Jurkat, Clone E6-1 (cell line): ENCODE results near the gene EXOC8. TPM values are rescaled to one million over a fixed set of nuclear protein-coding genes. Genes with fewer than 3 reads are reported as not detected.
A peak's percentile ranks its signal among the peaks of the same experiment; 100 is the strongest.

Experiments used
- DNase-seq: peaks from one replicate; pipeline ENCODE4 v3.0.0-alpha.2; 2011; ENCODE audit warnings: low read depth, low spot score
- H3K4me3 ChIP-seq: 2 replicates; pipeline ENCODE4 v1.5.1; 2011; ENCODE audit warnings: mild to moderate bottlenecking, low read length, control low read depth, moderate library complexity
- polyA plus RNA-seq: library from polyadenylated mRNA; unstranded; fragments of >200 nt; gene quantifications from one replicate; pipeline ENCODE4 v1.2.1, GENCODE V29; 2012; ENCODE audit warnings: missing spikeins; ENCODE audit not compliant: insufficient read length, insufficient read depth

EXOC8 gene, protein sequence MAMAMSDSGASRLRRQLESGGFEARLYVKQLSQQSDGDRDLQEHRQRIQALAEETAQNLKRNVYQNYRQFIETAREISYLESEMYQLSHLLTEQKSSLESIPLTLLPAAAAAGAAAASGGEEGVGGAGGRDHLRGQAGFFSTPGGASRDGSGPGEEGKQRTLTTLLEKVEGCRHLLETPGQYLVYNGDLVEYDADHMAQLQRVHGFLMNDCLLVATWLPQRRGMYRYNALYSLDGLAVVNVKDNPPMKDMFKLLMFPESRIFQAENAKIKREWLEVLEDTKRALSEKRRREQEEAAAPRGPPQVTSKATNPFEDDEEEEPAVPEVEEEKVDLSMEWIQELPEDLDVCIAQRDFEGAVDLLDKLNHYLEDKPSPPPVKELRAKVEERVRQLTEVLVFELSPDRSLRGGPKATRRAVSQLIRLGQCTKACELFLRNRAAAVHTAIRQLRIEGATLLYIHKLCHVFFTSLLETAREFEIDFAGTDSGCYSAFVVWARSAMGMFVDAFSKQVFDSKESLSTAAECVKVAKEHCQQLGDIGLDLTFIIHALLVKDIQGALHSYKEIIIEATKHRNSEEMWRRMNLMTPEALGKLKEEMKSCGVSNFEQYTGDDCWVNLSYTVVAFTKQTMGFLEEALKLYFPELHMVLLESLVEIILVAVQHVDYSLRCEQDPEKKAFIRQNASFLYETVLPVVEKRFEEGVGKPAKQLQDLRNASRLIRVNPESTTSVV
- polyA plus RNA-seq = 7.8 TPM

DNA sequence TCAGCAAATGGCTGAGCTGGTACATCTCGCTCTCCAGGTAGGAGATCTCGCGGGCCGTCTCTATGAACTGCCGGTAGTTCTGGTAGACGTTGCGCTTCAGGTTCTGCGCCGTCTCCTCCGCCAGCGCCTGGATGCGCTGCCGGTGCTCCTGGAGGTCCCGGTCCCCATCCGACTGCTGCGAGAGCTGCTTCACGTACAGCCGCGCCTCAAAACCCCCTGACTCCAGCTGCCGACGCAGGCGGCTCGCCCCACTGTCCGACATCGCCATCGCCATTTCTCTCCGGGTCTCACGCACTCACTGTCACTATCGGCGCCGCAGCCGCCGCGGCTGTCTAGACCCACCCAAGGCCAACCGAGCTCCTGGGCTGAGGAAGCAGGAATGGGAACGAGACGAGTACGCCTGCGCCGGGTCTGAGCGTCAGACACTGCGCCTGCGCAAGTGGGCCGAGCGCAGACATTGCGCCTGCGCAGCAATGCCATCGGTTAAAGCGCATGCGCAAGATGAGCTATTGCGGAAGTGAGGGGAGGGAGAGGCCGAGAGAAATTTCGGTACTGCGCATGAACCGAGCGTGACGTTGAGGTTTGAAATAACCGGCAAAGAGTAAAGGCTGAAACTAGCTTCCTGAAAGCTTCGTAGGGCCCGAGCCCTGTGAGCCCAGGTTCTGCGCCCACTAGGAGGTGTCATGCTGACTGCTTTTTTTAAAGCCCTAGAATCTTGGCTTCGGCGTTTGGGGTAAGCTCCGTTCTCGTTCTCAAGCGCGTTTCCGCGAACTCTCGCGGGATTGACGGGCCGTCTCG is at the start of gene EXOC8:
Gene EXOC8, minus strand, starts transcription at position 381 of the 798 bp plus-strand sequence. Its CDS starts 107 bp downstream, at position 274.
- DNase-seq = peak; percentile 96
- peak within 1 kb of the TSS; percentile 98 for H3K4me3 ChIP-seq

DNA sequence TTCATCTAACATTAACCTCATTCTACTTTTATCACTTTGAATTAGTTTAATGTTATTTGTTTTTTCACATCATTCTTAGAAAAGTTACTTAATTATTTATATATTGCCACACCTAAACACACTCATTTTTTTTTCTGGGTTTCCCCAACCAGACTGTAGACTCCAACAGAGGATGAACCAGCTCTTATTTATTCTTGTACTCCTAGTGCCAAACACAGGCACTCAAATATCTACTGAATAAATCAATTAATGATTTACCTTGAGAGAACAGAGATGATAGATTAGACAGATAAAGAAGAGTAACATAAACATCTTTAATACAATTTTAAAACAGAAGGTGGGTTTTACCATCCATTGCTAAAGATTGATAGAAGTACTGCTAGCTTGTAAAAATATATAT is 48.8 kb upstream of the EXOC8 start:
- DNase-seq = no peak

DNA sequence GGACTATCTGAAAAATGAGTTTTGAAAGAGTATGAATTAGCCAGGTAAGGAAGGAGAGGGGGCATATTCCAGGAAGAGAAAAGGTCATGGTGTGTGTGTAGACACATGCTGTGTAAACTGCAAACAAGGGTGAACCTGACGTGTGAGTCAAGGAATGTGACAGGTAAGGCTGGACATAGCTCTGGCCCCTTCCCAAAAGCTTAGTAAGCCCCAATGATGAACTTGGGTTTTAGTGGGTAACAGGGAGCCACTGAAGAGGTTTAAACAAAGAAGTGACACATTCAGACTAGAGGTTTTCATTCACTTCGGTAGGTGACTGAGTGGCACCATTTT is 47.7 kb upstream of the EXOC8 start:
- DNase-seq = no peak
- H3K4me3 ChIP-seq = no peak overlapping the region

More for the DNA sequence above, 48.8 kb upstream of the EXOC8 start:
- no peak overlapping the region for H3K4me3 ChIP-seq

DNA sequence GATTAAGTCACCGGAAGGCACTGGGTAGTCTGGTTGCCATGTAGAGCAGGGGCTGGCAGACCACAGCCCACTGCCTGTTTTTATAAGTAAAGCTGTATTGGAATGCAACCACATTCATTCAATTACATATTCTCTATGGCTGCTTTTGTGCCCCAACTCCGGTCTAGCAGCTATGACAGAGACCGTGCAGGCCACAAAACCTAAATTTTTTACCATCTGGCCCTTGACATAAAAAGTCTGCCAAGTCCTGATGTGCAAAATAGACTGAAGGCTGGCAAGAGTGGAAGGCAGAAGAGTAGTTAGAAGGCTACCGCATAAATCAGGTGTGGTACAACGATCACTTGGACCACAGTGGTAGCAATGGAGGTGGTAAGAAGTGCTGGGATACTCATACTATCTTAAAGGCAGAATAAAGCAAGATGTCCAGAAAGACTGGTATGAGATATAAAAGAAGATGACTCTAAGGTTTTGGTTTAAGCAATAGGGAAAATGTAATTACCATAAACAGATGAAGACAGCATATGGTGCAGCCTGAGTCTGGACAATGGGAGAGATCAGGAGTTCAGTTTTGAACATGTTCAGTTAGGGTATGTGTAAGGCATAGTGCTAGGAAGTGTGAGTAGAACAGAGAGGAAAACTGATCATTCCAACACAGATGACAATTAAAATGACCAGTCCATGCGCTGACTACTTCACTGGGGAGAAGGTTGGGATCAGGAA is 47.2 kb upstream of the EXOC8 start:
- peak; percentile 35 for DNase-seq
- no peak overlapping the region for H3K4me3 ChIP-seq

DNA sequence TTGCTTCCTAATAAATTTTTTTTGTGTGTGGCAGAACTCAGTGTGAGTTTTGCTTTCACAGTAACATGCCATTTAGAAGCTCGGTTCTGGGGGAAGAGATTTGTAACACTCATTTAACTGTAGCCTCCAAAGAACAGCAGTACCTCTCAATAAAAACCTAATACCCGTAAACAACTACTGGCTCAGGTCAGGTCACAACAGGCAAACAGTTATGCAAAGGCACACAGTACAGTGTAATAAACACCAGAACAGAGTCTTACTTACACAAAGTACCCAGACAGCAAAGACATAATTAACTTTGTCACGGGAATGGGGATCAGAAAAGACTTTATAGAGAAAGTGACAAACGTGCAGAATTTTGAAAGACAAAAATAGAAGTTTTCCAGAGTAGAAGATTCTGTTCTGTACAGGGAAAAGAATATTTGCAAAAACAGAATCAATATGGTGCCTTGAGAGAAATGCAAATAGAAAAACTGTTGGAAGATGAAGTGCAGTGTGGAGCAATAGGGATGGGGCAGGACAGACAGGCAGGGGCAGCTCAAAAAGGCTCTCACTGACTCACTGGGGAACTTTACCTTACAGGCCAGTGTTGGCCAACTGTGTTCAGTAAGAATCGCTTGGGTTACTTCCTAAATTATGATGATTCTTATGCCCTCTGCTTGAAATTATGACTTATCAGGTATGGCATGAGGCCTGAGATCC is 45.7 kb upstream of the EXOC8 start:
- DNase-seq = no peak
- H3K4me3 ChIP-seq = no peak overlapping the region

DNA sequence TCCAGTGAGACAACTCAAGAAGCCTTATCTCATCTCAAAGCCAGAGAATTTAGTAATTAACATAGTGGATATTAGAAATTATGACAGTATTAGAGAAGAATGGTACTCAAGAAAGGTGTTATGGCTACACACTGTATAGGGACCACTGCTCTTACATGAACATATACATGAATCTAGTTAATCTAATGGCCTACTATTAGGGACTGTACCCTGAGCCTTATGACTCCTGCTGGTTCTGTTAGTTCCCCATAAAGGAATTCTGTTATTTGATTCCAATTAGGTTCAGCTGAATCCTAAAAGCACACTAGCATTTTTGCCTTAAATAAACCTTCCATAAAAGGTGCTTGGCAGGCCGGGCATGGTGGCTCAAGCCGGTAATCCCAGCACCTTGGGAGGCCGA is 44.8 kb upstream of the EXOC8 start:
- DNase-seq = no peak
- H3K4me3 ChIP-seq = no peak overlapping the region

DNA sequence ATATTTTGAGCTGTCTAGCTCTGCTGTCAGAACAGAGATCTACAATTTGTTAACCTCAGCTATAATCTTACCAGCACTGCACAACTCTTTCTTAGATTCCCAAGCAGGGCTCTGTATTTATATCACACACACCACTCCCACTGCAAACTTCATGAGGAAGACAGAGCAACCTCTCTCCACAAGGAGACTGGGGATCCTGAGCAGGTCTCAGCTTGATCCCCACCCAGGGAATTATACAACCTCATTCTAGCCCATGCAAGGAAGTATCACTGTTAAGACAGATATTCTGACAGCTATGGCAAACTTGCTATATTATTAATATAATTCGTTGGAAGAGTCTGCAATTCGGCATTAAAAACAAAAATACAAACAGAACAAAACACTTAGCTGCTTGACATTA is 44.1 kb upstream of the EXOC8 start:
- no peak for DNase-seq
- no peak overlapping the region for H3K4me3 ChIP-seq

DNA sequence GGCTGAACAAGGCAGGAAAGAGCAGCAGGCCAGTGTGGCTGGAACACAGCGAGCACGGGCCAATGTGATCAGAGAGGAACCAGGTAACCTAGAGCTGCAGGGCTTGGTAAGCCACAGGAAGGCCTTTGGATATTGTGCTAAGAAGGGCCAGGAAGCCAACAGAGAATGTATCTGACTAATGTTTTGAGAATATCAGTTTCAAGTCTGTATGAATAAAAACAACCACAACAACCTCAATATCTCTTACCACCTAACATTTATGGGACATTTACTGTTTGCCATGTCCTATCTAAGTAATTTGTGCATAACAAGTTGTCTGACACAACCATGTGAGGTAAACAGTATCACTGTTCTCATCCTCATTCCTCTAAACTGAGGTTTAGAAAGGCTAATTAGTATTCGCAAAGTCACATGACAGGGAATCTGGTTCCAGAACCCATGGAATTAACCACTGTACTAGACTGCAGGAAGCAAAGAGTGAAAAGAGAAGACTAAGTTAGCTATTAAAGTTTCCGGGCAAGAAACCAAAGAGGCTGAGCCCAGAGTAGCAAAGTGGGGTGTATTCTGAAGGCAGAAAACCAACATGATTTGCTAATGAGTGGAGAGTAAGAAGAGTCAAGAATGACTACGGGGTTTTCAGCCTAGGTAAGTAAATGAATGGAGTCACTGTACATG is 39.4 kb upstream of the EXOC8 start:
- no peak overlapping the region for H3K4me3 ChIP-seq
- DNase-seq = no peak

DNA sequence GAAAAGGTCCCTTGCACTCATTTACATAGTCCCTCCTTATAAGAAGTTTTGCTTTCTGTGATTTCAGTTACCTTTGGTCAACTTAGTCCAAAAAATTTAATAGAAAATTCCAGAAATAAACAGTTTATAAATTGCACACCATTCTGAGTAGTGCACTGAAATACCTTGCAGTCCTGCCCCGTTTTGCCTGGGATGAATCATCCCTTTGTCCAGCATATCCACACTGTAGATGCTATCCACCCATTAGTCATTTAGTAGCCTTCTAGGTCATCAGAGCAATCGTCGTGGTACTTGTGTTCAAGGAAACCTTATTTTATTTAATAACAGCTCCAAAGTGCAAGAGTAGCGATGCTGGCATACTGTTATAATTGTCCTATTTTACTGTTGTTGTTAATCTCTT is 38.4 kb upstream of the EXOC8 start:
- H3K4me3 ChIP-seq = no peak overlapping the region
- DNase-seq = no peak

DNA sequence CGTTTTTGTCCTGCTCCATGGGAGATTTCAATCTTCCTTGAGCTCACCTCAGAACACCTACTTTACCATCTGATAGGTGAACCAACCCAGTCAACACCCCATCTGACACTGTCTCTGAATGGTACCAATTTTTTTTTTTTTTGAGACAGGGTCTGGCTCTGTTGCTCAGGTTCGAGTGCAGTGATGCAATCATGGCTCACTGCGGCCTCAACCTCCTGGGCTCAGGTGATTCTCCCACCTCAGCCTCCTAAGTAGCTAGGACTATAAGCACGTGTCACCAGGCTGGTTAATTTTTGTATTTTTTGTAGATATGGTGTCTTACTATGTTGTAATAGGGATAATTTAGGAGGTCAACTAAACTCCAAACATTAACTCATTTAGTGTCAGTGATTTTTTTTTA is 36.7 kb upstream of the EXOC8 start:
- H3K4me3 ChIP-seq = no peak overlapping the region
- no peak for DNase-seq

DNA sequence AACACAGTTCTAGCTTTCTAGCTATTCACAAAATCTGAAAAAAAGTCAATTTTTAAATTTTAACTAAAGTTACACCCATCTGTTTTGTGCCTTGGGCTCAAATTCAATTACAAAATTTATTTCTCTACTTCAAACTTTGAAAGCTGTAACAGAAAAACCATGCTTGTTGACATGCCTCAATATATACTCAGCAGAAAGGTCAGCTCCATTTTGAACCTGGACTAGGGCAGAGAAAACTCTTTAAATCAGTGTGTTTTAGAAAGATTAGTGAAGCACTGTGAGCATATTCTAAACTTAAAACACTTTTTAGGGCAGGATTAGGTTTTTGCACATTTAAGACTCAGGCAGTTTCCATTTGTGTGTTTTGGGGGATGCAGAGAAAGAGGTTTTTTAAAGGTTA is 34.8 kb upstream of the EXOC8 start:
- H3K4me3 ChIP-seq = no peak overlapping the region
- no peak for DNase-seq

DNA sequence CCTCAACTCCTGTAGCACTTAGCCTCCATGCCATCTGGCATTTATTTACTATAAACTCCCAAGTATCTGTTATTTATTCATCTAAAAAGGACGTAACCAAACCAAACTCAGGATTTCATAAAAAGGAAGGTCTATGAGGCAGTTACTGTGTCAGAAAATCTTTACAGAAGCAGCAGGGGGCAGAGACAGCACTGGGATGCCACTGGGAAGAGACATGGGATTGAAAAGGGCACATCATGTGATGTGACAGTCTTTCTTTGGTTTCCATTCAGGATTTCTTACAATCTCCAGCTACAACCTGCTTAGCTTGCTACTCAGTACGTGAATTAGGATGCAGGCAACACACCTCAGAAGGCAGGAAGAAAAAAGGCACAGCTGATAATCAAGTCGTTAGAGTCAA is 31.6 kb upstream of the EXOC8 start:
- no peak for DNase-seq
- no peak overlapping the region for H3K4me3 ChIP-seq

DNA sequence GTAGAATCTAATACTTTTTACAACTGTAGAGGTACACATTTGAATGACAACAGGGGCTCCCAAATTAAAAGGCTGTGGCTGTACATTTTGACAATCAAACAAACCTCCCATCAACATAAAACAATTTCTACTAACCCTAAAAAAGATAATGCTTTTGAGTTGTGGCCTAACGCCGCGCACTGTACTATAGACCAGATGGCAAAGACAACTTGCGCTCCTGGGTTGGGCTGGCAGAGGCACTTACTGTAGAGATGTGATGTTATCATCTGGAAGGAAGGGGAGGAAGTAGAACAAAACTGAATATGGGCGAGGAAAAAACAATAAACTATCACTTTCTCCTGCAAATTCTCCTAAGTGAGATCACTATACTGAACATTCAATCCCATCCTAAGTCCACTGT is 26.5 kb upstream of the EXOC8 start:
- peak; percentile 22 for DNase-seq

DNA sequence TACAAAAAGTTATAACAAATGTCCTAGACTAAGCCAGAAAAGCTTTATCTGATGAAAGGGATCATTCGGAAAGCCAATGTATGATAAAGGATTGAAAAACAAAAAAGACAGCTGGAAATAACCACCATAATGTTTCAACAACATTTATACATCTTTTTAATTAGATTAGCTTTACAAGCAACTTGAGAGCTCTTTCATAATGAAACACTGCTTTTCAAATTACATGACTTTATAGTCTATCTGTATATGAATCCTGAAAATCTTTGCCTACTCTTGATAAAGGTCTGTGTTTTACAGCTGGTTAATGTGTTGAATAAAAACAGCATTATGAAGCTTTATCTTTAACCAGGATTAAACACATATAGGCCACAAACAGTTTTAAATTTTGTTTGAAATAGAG is 26.0 kb upstream of the EXOC8 start:
- H3K4me3 ChIP-seq = no peak overlapping the region
- no peak for DNase-seq

More for the DNA sequence above, 26.5 kb upstream of the EXOC8 start:
- H3K4me3 ChIP-seq = no peak overlapping the region

DNA sequence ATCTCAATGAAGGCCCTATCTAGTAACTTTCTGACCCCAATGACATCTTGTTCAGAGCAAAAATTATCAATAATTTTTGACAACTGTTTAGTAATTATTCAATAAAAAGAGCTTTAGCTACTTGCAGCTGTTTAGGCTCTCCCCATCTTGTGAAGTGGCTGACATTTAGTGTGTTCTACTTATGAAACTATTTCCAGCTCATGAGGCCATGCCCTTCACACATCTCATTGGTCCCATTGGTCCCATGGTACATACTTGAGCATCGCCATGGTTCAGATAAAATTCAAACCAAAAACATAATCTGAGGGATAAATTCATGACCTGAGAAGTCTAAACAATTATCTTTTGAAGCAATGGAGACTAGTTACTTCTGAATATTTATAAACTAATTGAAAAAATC is 24.7 kb upstream of the EXOC8 start:
- DNase-seq = no peak
- no peak overlapping the region for H3K4me3 ChIP-seq

DNA sequence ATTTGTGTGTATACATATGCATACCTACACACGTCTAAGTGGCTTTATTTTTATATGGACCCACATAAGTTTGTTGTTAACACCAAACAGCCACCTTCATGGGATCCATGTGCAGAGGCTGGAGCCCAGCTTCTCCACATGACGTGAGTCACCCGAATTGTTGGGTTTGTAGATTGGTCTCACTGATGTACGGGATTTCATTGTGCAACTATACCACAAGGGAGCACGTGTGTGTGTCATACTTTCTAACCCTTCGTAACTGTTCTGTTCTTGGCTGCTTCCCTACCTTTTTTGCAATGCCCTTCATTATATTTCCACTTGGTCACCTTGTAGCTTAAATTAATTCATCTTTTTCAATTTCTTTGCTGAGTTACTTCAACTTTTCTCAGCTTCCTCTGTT is 21.5 kb upstream of the EXOC8 start:
- DNase-seq = no peak
- no peak overlapping the region for H3K4me3 ChIP-seq

DNA sequence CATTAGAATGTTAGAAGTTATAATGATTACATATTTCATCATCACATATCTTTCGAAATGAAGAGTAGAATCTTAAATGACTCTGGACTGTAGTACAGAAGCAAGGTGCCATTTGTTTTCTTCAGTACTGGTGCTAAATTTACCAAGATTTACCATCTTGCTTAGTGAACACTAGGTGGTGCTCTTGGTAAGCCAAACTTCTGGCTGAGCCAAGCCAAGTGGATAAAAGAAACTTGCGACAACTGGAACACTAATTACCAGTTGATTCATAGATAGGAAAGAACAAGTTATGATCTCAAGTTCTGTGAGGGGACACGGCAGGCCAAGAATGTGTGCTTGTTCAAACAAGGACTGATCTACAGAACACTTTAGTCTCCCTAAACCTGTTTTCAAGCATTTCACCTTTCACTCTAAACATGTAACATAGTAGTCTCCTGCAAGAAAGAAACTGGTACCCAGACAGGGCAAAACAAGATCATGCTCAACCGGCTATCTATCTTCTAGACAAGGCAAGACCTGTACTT is 20.2 kb upstream of the EXOC8 start:
- DNase-seq = peak; percentile 56
- no peak overlapping the region for H3K4me3 ChIP-seq

DNA sequence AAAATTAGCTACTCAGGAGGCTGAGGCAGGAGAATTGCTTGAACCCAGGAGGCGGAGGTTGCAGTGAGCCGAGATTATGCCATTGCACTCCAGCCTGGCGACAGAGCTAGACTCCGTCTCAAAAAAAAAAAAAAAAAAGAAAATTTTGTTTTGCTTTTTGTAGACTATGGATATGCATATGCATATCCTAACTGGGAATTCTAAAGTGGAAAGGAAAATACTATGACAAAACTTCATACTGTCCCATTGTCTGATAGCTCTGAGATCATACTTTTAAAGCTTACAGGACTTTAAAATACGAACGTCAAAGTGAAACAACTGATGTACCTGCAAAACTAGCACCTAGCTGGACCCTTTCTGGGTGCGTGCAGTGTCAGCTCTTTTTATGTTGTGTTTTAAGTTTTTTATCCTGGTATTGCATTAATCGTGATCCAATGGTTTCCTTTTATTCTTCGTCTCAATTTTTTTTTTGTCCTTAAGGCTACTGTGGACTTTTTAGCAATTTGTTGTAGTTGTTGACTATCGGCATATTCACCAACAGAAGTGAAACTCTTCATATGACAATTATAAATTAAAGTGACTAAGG is 19.6 kb upstream of the EXOC8 start:
- no peak overlapping the region for H3K4me3 ChIP-seq
- DNase-seq = no peak
